Hematopoietic multipotent progenitor cell treated with erythropoietin and hydrocortisone succinate and interleukin-3 and kit ligand, for 15 days (in vitro differentiated cells): Measurements from ENCODE around the gene SPTLC2.
"Not testable (repeated sequence)": the region's sequence is repeated elsewhere in the genome, so short reads cannot be mapped to it uniquely, and the experiment has no call there.

Experiments used
- DNase-seq: peaks from one replicate; pipeline ENCODE4 v3.0.0-alpha.2; 2015; ENCODE audit warnings: low spot score

SPTLC2 gene

DNA sequence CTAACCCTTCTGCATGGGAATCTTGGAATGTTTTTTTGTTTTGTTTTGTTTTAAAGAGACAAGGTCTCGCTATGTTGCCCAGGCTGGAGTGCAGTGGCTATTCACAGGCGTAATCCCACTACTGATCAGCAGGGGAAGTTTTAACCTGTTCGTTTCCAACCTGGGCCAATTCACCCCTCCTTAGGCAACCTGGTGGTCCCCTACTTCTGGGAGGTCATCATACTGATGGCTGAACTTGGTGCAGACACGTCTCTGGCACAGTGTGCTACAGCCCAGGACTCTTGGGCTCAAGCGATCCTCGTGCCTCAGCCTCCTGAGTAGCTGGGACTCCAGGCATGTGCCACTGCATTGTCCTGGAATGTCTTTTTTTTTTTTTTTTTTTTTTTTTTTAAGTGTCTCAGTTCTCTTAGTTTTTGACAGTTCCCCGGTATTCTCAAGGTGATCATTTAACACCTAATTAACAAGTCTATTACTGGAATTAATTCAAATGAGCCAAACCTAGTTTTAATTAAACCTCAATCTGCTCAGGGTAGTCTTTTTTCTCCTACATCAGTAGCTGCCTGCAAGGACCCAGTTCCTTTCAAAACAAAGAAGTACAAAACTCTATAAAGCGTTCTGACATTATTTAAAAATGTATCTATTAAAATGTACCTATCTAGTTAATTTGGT, 68.8 kb downstream of the SPTLC2 start:
- DNase-seq: no peak

DNA sequence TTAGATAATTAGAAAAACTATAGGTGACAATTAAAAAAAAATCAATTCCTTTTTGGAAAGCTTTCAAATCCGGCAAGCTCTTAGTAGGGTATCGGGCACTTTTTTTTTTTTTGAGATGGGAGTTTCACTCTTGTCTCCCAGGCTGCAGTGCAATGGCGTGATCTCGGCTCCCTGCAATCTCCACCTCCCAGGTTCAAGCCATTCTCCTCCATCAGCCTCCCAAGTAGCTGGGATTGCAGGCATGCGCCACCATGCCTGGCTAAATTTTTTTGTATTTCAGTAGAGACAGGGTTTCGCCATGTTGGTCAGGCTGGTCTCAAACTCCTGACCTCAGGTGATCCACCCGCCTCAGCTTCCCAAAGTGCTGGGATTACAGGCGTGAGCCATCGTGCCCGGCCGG, 71.3 kb downstream of the SPTLC2 start:
- DNase-seq: not testable (repeated sequence)

DNA sequence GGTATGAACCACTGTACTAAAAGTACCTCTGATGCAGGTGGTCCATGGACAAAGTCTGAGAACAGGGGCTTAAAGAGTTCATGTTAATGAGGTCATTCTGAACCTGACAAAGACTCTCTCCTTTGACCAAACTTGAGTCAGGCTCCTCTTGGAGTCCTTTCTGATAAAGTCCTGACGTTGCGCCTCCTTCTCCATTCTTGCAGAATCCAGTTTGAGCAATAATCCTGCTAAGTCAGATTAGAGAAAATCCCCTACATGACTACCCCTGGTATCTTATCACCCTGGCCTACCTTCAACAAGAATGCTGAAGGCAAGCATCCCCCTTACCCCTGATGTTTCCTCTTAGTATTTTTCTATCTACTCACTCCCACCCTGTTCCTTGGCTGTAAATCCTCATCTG, 71.9 kb downstream of the SPTLC2 start:
- DNase-seq: no peak

DNA sequence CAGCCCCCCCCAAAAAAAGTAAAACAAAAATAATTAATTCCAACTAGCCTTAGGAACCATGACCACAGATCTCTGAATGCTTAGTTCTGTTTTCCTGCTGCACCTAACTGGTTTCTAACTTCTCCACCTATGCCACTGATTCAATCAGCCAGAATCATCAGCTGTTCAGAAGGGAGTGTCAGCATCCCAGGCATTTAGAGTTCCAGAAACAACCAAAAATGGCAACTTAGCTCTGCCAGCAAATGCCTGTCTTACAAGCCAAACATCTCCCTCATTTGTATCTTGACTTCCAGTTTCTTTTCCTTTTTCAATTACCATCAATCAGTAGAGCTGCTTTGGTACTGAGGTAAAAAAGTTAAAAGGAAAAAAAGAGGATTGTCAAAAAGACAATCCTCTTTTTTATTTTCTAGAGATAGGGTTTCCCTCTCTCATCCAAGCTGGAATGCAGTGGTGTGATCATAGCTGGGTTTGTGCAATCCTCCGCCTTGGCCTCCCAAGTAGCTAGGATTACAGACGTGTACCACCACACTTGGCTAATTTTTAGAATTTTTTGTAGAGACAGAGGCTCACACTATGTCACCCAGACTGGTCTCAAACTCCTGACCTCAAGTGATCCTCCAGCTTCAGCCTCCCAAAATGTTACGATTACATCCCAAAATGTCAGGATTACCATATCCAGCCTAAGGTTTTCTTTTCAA, 72.7 kb downstream of the SPTLC2 start:
- no peak for DNase-seq

DNA sequence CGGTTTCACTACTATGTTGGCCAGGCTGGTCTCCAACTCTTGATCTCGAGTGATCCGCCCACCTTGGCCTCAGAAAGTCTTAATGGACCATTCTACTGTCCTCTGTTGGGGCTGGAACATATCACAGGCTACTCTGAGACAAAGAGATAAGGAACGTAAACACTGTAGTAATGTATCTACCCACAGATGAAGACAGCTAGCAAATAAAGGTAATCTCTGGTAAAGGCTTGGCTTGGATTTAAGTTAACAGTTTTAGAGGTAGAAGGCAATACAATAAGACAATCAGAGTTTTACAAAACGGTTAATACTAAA, 73.2 kb downstream of the SPTLC2 start:
- DNase-seq: no peak

DNA sequence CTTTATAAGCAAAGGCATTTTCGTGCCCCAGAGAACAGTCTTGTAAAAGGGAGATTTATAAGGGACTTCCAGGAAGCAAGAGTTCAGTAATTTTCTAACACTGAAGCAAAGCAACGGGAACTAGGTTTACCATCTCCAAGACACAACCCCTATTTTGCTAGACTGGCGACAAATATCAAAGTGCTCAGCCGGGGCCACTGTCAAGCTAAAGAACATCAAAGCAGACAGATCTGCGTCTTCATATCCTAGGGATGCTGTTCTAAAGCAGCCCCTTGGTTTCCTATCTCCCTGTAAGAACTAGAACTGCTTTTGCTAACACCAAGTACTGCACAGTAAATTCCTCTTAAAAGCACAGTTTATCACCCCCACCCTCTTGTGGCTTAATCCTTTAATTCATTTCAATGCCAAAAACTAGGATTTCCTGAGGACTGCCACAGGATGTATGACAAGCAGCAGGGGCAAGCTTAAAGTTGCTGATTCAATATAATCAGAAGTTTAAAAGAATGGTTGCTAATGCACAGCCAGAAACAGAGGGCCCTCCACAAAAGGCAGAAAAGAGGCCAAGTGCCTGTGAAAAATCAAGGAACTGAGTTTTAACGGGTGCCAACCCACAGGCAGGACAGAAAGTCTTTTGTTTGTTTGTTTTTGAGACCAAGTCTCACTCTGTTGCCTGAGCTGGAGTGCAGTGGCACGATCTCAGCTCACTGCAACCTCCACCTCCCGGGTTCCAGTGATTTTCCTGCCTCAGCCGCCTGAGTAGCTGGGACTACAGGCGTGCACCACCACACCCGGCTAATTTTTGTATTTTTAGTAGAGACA, 73.8 kb downstream of the SPTLC2 start:
- no peak for DNase-seq

DNA sequence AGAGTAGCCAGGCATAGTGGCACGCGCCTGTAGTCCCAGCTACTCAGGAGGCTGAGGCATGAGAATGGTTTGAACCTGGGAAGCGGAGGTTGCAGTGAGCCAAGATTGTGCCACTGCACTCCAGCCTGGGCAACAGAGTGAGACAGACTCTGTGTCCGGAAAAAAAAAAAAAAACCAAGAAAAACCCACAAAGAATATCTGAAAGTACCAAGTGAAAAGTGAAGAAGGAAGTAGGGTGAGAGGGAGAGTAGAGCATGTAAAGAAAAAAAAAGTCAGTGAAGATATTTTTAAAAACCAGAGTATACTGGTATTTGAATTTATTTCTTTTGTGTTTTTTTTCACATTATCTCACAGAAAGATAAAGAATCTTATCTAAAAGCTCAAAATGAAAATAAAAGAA, 74.5 kb downstream of the SPTLC2 start:
- DNase-seq: no peak

DNA sequence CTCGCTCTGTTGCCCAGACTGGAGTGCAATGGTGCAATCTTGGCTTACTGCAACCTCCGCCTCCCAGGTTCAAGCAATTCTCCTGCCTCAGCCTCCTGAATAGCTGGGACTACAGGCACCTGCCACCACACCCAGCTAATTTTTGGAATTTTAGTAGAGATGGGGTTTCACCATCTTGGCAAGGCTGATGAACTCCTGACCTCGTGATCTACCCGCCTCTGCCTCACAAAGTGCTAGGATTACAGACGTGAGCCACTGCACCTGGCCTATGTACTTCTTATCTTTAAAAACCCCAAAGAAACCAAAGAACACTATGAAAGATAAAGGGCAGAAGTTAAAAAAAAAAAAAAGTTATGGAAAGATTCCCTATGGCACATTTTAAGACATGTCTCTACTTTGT, 79.5 kb downstream of the SPTLC2 start:
- DNase-seq: not testable (repeated sequence)

DNA sequence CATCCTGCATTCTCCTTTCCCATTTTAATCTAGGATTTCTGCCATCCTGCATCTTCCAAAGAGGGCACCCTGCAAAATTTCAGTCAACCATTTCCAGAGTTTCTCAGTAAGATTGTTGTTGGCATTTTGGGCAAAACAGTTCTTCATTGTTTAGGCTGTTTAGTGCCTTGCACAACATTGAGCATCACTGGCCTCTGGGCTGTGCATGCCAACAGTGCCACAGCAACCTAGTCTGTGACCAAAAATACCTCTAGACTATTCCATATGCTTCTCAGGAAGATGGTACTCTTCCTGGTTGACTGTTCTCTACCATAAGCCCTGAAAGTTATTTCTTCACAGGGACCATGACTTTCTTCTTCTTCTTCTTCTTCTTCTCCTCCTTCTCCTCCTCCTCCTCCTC, 85.4 kb downstream of the SPTLC2 start:
- DNase-seq: no peak

DNA sequence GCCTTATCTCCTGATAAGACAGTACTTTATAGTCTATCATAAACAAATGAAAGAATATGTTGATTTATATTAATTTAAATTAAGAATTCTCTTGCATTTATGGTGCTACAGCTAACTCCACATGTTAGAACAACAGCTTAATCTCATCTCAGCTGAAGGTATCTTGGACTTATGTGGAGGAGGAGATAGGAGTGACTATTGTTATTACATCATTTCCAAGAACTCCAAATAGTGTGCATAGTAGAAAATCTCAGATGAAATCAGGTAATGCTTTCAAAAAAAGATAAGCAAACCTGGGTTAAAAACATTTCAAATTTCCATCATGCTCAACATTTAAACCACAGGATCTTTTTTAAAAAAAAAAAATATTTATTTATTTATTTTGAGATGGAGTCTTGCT, 86.5 kb downstream of the SPTLC2 start:
- DNase-seq: no peak

DNA sequence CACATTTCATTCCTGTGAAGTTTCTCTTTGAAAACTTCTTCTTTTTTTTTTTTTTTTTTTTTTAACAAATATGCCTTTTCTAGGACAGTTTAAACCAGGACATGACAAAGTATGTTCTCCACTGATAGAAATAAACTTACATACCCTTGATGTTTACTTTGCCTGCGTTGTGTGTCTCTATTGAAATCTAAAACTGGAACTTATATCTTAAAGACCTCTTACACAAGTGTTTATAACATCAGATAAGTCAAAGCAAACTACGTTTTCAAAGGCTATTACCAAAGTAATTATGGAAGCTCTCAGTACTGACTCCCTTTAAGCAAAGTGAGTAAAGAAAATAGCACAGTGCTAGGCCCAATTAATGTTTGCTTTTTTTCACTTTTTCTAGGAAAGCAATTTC, 87.2 kb downstream of the SPTLC2 start:
- no peak for DNase-seq

DNA sequence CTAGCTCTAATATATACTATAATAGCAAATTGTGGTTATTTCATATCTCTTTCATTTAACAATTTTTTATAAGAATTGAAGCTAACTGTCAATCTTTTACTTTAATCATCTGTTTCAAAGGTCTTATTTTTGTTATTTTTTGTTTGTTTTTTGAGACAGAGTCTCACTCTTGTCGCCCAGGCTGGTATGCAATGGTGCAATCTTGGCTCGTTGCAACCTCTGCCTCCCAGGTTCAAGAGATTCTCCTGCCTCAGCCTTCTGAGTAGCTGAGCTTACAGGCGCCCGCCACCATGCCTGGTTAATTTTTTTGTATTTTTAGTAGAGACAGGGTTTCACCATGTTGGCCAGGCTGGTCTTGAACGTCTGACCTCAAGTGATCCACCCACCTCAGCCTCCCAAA, 87.7 kb downstream of the SPTLC2 start:
- not testable (repeated sequence) for DNase-seq

DNA sequence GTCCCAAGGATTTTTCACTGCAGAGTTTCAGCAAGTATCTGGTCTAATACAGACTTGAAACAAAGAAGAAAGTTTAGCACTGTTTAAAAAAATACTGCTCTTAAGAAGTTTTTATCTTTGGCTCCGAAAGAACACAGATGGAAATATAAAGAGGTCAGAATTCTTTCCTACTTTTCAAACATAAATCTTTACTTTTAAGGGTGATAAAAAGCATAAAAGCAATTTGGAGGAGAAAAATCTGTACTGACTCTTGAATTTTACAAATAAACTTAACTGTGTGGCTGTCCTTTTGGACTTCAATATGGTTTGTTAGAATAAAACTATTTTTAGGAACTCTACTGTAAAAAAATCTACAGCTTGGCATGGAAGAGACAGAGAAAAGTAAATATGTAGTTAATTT, 90.2 kb downstream of the SPTLC2 start:
- no peak for DNase-seq

DNA sequence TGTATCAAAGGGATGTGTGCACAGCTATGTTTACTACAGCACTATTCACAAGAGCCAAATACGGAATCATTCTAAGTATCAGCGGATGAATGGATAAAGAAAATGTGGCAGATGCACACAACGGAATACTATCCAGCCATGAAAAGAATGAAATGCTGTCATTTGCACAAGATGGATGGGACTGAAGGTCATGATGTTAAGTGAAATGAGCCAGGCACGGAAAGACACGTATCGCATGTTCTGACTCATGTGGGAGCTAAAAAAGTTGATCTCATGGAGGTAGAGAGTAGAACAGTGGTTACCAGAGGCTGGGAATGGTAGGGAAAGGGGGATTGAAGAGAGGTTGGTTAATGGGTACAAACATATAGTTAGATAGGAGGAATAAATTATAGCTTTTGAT, 91.9 kb downstream of the SPTLC2 start:
- DNase-seq: no peak

DNA sequence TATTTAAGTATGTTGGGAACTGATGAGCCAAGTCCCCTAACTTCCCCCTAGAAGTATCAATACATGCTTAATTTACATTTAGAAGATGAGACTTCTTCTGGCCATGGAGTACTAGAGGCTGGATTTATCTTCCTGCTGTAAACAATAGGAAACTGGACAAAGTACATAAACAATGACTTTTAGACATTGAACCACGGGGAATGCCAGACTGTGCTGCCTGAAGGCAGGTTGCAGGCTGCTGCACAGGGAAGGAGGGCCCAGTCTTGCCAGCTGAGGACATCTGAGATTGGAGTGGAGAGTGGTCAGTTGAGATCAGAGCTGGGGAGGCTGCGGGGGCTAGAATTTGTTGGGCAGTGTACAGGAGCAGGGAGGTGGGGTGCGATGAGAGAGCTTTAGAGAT, 93.3 kb downstream of the SPTLC2 start:
- DNase-seq: no peak

DNA sequence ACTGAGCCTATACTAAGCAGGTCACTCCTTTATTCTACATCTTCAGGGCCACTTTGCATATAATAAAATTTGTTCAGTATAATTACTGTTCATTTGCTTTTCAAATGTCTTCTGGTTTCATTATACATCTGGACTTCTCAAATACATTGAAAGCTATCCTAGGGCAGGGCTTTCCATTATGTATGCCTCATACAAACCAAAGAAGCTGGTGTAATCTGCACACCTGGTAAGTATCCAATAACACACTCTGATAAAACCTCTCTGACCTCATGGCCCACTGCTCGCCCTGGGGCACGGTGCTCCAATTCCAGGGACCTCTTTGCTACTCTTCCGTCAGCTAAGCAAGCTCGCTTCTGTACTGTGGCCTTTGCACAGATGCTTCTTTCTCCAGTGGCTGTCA, 95.9 kb downstream of the SPTLC2 start:
- DNase-seq: no peak

DNA sequence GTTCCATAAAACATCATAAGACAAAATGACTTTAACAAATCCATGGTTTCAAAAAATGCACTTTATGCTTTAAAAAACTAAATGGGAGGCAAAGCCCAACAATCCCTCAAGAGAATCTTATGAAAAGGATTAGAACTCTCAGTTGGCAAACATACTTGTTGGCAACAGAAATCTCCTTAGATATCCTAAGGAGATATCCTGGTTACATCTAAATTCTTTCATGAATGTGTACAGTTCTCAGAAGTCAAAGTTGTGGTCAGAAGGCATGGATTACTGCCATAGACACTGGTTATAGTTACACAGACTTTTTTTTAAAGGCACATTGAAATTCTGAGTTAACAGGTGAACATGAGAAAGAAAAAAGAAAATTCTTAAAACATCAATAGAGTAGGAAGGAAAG, 100.3 kb downstream of the SPTLC2 start:
- DNase-seq: no peak

DNA sequence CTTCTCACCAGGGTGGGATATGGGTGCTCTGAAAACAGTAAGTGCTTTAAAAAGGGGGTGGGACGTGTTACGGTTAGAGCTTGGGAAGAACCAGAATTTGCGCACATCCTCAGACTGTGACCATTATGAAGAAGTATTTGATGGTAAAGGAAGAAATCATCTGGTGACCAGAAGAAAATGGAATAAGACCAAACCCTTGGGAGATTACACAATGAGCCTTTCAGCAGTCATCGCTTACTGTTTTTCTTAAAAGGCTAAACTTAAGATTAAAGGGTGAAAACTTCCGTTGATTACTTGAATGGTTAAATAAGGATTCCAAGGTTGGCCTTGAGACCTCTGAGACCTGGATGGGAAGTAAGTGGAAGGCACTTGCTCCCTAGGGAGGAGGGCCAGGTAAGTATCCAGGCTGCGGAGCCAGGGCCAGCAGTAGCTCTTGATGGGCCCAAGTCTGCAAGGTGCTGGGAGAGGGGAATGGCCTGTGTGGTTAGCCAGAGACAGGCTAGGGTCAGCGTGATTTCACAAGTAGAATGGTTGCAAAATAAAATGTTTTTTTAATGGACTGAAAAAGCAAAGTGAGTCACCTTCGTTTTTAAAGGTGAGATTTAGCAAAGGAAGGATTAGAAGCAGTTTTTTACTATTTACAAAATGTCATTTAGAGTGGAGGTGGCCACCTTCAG, 104.8 kb downstream of the SPTLC2 start:
- no peak for DNase-seq

DNA sequence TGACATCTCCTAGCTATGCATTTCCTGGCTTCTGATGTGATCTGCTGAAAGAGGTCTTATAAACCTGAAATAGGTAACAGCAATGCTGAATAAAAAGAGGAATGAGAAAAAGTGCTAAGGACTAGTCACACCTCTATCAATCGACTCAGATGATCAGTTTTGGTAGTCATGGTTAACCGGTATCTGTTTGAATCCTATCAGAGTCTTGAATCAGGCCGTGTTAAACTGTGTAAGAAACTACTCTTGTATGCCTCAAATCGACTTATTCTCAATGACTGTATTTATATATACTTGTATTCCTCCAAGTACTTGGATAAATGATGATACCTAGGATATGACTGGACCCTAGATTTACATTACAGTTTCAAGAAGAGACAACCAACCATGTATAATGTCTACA, 107.1 kb downstream of the SPTLC2 start:
- no peak for DNase-seq

DNA sequence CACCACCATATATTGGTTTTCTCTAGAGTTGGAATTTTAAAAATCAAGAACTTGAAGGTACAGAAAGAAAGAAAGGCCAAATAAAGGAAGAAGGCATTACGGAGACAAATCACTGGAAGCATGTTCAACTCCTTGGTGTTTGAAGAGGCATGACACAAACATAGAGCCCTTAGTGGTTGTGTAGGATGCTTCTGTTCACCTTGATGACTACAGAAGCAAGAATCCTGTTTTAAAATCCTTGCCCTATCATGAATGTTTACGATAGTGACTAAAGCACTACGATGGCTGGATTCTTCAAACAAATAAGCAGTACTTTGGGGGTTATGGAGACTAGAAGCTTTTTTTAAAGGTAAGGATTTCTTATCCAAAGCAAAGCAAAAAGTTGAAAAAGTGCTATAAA, 107.6 kb downstream of the SPTLC2 start:
- no peak for DNase-seq

DNA sequence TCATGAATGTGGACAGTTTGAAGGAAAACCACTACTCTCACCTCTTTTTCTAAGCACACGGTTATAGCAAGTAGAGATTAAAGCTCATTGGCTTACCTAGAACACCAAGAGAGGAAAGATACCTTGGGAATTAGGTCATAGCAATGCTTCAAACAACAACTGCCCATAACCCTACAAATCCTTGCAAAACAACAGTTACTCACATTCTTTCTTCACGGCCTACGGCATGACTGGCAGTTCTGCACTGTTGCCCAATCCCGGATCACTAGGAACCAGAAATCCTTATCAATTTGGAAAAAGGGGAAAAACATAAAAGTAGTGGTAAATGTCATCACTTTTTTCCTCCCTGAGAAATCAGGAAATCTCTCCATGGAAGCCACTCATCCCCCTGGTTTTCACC, 108.2 kb downstream of the SPTLC2 start:
- DNase-seq: no peak

DNA sequence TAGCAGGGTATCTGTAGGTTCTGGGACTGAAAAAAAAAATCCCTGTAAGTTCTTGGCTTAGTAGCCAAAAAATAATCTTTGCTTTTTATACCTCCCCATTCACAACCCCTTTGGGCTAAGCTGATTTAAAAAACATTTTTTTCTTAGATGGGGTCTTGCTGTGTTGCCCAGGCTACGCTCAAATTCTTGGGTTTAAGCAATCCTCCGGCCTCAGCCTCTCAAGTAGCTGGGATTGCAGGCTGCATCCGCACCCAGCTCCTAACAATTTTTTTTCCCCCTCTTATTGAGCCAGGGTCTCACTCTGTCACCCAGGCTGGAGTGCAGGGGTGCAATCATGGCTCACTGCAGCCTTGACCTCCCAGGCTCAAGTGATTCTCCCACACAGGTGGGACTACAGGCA, 108.7 kb downstream of the SPTLC2 start:
- no peak for DNase-seq

DNA sequence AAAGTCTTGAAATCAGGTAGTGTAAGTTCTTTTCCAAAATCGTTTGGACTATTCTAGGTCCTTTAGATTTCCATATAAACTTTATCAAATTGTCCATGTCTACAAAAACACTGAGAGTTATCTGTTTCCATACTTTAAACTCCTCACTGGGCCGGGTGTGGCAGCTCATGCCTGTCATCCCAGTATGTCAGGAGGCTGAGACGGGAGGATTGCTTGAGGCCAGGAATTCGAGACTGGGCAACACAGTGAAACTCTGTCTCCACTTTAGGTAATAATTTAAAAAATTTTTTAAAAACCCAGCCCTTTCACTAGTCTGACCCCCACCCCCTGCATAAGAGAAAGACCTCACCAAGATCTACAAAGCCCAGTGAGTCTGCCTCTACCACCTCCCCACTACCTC, 111.4 kb downstream of the SPTLC2 start:
- no peak for DNase-seq
